T-helper 2 cell (primary cell): ENCODE results near the gene GATAD2B.
"Not testable (repeated sequence)": the region's sequence is repeated elsewhere in the genome, so short reads cannot be mapped to it uniquely, and the experiment has no call there.

ENCODE experiments used
- DNase-seq, 5 experiments: peaks; one replicate each; pipeline versions ENCODE4 v3.0.0 to v3.0.0-alpha.2; 2012 to 2022

Gene GATAD2B

DNA sequence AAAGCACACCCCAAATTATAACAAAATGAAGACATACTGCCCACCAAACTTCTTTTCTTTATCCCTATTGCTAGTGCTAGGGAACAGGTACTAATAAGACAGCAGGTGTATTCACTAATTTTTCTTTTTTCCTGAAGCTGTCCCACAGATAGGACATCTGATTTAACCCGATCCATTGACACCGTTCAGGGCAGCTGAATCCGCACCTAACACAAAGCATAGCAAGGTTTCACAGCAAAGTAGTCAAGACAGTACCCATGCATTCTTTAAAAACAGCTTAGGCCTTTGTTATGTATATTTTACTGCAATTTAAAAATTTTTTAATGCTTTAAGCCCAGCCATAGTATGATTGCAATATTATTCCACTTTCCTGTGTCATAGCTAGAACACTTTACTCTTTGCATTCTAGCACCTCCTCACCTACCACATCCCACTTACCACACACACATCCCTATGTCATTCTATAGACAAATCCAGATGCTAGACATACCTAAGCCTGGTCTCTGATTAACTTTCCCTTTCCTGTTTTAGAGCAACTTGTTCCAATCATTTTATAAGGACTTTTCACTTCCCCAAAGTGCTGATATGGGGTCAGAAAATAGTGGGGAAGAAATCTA lies 40.4 kb downstream of the GATAD2B start:
- DNase-seq, result peak in 1 of 5 experiments; percentile 11

DNA sequence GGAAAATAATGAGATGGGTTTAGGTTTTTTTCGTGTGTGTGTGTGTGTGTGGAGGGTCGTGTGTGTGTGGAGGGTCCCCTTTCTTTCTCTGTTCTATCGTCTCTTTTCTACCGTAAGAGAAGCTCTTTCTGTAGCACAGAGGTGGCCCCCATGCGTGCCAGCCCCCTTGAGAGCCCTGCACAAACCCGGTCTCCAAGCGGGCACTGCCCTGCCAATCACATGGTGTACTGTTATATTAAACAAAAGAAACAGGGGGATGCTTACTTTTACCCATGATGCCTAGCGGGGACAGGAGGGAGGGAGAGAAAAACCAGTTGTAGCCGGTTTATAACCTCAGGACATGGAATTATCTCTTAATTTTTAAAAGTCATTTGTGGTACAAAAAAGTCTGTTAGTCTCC lies 41.0 kb downstream of the GATAD2B start:
- no peak for DNase-seq

DNA sequence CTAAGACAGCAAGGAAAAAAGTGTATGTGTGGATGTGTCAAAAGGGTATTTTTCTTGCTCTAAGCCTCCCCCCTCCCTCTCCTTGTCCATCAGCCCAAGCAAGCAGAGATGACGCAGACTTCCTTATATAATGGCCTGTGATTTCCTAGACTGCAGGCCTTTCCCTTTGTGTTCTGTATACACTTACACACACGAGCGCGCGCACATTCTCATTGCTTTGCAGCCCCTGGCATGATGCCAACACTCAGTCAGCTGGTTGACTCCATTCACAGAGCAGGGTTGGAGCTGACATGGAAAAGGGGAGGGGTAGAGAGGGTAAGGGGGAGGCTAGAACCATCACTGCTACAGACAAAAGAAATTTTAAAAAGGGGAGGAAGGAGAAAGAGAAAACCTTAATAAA lies 41.8 kb downstream of the GATAD2B start:
- no peak for DNase-seq

DNA sequence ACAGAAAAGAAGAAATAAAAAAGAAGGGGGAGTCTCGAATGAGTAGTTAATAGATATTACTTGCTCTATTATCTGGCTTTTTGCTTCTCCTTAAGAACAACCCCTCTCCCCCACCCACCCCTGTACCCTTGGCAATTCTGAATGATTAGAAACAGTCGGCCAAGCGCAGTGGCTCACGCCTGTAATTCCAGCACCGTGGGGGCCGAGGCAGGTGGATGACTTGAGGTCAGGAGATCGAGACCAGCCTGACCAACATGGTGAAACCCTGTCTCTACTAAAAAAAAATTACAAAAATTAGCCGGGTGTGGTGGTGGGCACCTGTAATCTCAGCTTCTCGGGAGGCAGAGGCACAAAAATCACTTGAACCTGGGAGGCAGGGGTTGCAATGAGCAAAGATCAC lies 42.7 kb downstream of the GATAD2B start:
- DNase-seq, result no peak

DNA sequence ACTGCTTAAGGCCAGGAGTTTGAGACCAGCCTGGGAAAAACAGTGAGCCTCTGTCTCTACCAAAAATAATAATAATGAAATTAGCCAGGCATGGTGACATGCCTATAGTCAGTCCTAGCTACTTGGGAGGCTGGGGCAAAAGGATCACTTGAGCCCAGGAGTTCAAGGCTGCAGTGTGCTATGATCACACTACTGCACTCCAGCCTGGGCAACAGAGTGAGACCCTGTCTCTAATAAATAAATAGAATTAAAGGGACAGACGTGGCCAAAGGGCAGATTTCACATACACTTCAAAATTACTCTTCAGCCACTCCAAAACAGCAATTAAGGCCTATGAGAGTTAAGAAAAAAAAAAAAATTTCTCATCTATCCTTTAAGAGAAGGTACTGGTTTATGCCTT lies 45.7 kb downstream of the GATAD2B start:
- DNase-seq, result no peak

DNA sequence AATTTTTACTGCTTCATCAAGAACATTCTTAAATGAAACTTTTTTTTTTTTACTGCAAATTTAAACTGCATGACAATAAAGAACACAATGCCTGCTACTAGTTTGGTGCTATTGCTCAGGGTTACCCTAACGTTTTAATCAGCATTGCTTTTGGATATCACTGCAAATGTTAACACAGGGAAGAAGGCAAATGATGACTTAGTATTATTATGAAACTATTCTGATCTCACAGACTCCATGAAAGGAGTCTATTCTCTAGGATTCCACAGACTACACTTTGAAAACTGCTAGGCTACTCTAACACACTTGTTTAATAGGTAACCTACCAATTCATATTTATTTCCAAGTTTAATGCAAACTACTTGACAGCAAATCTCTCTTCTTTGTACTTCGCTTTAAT lies 49.8 kb downstream of the GATAD2B start:
- DNase-seq, result no peak

DNA sequence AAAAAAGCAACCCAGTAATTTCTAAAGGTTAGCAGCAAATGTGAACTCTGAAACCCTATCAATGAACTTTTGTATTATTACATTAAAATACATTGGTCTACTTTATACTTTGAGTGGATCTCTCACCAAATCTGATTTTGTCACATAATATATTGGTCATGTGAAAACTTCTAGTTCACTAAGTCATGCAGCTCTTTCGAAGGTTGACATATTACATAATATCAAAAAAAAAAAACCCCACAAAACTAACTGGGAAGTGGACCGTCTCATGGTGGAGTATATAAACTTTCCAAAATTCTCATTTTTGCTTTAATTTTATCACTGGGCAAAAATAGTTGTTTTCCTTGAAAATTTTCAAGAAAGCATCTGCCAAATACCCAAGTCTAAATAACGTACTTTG lies 50.4 kb downstream of the GATAD2B start:
- no peak for DNase-seq

DNA sequence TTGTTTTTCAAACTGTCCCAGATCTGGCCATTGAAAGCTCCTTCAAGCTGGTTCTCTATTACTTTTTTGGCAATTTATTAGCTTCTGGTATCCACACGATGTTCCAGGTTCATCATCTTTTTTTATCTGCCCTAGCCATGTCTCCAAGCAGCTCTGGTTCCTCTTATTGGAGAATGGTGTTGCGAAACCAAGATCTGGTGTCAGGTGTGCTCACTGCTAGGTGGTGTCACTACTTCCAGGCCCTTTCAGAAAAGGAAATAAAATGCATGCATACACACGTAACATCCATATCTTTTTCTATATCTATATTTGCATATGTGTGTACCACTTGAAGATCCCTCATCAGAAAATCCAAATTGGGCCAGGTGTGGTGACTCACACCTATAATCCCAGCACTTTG lies 53.3 kb downstream of the GATAD2B start:
- no peak for DNase-seq

DNA sequence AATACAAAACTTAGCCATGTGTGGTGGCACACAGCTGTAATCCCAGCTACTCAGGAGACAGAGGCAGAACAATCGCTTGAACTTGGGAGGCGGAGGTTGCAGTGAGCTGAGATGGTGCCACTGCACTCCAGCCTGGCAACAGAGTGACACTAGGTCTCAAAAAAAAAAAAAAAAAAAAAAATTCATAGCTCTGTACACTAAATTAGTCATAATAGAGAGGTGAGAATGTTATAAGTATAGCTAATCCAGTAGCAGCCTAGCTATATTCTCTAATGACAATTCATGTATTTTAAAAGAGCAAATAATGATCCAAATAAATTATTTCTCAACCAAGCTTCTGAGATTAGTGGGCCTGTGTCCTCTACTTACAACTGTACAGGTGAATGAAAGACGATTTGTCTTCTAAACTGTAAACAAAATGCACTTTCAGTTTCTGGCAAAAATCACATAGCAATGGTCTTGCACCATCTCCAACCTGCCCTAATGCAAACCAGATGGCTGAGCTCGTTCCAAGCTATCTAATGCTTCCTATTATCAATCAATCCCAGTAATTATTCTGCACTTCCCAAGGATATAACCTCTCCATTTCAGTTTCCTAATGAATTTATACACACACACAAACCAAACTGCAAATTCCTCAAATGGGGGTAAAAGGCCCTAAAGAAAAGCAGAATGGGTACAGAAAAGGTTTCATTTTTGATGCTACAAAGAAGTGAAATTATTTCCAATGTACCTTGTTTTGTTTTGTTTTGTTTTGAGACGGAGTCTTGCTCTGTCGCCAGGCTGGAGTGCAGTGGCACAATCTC lies 56.5 kb downstream of the GATAD2B start:
- peak in 1 of 5 experiments; percentile 10 for DNase-seq

DNA sequence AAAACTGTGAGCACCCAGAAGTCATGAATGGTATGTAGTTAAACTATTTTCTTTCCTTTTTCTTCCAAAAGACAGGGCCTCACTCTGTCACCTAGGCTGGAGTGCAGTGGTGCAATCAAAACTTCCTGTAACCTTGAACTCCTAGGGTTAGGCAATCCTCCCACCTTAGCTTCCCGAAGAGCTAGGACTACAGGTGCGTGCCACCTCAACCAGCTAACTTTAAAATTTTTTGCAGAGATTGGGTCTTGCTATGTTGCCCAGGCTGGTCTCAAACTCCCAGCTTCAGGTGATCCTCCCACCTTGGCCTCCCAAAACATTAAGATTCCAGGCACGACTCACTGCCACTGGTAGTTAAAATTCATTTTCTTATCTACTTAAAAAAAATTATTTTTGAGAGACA lies 62.5 kb downstream of the GATAD2B start:
- no peak for DNase-seq

DNA sequence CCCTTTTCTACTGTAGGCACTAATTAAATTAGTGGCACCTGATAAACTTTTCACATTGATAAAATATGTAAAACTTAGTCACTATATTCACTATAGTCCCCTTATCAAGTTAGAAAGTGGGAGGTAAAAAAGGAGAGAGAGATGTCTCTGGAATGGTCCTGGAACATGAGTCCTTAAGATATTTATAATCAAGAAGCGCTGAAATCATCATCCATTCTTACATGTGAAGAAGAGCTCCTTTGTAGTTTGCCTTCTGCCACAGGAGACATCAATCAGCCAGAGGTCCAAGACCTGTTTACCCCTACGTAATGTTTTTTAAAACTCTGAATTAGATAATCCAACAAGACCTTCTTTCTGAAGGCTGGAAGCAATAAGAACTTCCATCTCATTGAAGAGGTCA lies 65.3 kb downstream of the GATAD2B start:
- DNase-seq, result no peak

DNA sequence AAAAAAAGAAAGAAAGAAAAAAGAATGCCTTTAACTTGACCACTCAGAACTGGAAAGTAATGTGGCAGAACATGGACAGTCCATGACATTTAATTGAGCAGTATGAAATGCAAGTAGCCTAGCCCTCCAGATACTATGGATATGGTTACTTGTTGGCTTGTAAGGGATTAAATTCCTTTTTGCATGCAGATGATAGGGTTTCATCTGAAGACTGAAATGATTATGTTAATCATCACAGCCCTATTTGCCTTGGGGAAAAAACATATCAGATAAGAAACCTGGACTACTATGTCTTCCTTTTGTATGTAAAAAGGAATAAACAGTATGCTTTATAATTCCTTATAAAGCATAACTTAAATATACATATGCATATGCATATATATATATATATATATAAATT lies 66.0 kb downstream of the GATAD2B start:
- DNase-seq, result no peak

DNA sequence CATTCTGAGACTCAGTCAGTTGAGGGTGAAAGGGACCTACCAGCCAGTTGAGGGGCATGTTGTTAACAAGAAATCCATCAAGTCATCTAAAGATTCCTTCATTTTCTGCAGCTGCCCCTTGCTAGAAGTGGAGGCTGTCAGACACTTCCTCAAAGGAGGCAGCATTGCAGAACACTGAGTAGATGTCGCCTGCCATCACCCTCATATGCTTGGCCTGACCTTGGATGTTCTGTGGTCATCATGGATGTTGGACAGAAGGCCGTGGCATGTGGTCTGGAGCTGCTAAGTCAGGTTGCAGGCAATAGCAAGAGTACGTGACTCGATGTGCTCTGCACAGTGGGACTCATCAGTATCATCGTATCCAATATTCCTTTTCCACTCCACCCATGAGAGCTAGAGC lies 70.6 kb downstream of the GATAD2B start:
- no peak for DNase-seq

DNA sequence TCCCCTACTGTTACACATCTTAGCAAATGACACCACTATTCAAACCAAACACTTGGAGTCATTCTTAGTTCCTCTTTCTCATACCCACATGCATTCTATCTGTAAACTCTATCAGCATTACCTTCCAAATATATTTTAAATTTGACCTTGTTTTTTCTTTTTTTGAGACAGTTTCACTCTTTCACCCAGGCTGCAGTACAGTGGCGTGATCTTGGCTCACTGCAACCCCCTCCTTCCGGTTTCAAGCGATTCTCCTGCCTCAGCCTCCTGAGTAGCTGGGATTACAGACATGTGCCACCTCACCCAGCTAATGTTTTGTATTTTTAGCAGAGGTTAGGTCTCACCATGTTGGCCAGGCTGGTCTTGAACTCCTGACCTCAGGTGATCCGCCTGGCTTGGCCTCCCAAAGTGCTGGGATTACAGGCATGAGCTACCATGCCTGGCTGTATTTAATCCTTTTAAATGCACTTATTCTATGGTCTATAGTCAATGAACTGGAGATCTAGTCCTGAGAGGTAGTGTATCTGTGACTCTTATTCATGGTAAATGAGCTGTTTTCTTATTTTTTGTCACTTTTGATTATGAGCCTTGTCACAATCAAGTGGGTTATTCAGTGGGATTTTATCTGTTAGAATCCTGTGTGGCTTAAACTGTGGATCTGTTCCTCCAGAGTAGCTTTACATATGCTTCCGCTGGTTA lies 73.1 kb downstream of the GATAD2B start:
- DNase-seq, result peak in 1 of 5 experiments; percentile 53

DNA sequence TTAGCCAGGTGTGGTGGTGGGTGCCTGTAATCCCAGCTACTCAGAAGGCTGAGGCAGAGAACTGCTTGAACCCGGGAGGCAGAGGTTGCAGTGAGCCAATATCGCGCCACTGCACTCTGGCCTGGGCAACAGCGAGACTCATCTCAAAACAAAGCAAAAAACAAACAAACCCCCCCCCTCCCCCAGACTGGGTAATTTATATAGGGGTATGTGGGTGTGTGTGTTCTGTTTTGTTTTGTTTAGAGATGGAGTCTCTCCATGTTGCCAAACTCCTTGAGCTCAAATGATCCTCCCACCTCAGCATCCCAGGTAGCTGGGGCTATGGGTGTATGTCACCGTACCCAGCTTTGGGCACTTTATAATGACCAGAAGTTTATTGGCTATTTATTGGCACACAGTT lies 74.0 kb downstream of the GATAD2B start:
- no peak for DNase-seq

DNA sequence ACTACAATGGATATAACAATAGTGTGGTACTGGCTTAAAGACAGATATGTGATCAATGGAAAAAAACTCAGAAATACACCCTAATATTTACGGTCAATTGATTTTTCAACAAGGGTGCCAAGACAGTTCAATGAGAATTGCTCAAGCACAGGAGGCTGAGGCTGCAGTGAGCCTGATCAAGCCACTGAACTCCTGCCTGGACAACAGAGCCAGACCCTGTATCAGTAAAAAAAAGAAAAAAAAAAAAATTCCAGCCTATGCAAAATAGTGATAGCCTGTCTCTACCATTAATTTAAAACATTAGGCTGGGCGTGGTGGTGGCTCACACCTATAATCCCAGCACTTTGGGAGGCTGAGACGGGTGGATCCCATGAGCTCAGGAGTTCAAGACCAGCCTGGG lies 77.6 kb downstream of the GATAD2B start:
- no peak for DNase-seq

DNA sequence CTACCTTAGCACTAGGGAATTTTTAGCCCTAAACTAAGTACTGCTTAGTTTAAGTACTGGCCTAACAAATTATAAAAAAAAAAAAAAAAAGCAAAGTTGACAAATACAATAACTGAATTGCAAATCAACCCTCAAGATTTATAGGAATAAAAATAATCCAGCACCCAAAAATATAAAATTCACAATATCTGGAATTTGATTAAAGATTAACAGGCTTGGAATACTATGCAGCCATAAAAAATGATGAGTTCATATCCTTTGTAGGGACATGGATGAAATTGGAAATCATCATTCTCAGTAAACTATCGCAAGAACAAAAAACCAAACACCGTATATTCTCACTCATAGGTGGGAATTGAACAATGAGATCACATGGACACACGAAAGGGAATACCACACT lies 78.4 kb downstream of the GATAD2B start:
- not testable (repeated sequence) for DNase-seq

DNA sequence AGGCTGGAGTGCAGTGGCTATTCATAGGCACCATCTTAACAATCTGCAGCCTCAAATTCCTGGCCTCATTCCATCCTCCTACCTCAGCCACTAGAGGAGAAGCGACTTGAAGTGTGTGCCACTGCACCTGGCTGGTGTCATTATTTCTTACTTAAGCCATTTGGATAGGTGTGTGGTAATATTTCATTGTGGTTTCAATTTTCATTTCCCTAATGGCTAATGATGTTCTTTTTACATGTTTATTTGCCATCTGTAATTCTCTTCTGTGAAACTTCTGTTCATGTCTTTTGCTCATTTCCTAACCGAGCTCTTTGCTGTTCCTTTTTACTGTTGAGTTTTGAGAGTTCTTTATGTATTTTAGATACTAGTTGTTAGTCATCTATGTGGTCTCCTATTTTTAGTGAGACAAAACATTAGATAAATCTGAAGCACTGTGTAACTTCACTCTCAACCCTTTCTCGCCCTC lies 80.7 kb downstream of the GATAD2B start:
- DNase-seq, result no peak

DNA sequence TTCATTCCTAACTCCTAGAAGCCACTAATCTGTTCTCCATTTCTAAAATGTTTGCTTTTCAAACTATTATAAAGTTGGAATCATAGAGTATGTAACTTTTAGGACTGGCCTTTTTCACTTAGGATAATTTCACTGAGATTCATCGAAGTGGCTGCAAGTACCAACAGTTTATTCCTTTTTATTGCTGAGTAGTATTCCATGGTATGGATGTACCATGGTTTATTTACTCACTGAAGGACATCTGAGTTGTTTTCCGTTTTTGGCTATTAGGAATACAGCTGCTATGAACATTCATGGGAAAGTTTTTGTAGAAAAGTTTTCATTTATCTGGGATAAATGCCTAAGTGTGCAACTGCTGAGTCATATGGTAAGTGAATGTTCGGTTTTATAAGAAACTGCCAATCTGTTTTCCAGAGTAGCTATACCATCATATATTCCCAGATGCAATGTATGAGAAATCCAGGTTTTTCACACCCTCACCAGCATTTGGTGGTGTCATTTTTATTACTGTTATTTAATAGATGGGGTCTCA lies 81.2 kb downstream of the GATAD2B start:
- no peak for DNase-seq

DNA sequence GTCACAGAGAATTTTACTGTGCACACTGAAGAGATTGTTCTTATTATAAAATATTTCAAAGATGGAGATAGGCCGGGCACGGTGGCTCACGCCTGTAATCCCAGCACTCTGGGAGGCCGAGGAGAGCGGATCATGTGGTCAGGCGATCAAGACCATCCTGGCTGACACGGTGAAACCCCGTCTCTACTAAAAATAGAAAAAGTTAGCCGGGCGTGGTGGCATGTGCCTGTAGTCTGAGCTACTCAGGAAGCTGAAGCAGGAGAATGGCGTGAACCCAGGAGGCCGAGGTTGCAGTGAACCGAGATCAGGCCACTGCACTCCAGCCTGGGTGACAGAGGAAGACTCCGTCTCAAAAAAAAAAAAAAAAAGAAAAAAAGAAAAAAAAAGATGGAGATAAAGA lies 82.0 kb downstream of the GATAD2B start:
- DNase-seq, result not testable (repeated sequence)

DNA sequence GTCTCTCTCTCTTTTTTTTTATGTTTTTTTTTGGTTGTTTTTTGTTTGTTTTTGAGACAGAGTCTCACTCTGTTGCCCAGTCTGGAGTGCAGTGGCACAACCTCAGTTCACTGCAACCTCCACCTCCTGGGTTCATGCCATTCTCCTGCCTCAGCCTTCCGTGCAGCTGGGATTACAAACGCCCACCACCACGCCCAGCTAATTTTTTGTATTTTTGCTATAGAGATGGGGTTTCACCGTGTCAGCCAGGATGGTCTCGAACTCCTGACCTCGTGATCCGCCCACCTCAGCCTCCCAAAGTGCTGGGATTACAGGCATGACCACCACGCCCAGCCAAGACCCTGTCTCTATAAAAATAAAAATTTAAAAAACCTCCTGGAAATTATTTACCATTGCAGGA lies 88.8 kb downstream of the GATAD2B start:
- DNase-seq, result not testable (repeated sequence)

DNA sequence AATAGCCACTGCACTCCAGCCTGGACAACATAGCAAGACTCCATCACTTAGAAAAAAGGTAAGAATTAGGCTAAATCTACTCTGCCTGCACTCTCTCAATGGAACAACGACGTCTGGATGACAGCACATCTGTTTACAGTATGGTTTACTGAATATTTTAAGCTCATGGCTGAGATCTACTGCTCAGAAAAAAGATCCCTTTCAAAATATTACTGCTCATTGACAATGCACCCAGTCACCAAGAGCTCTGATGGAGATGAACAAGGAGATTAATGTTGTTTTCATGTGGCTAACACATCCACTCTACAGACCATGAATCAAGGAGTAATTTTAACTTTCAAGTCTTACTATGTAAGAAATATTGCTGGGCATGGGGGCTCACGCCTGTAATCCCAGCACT lies 89.6 kb downstream of the GATAD2B start:
- no peak for DNase-seq

DNA sequence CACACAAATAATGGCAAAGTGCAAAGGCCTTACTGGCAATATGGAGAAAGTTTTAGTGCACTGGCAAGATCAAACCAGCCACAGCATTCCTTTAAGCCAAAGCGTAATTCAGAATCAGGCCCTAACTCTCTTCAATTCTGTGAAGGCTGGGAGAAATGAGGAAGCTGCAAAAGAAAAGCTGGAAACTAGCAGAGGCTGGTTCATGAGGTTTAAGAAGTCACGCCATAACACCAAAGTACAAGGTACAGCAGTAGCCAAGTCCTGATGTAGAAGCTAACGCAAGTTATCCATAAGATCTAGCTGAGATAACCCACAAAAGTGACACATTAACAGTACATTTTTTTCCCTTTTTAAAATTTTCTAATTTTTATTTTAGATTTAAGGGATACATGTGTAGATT lies 90.5 kb downstream of the GATAD2B start:
- DNase-seq, result no peak

DNA sequence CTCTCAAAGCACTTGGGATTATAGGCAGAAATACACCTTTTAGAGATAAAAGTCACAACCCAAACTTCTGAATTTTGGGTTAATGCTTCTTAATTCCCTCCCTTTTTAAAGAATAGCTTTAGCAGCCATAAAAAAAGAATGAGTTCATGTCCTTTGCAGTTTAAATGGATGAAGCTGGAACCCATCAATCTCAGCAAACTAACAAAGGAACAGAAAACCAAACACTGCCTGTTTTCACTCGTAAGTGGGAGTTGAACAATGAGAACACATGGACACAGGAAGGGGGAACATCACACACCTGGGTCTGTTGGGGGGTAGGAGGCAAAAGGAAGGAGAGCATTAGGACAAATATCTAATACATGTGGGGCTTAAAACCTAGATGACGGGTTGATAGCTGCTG lies 91.7 kb downstream of the GATAD2B start:
- no peak for DNase-seq
